Omental fat pad (tissue), 4 donors: ENCODE measurements around the gene IL1RL2. TPM values are rescaled to one million over a fixed set of nuclear protein-coding genes. Genes with fewer than 3 reads are reported as not detected.

ENCODE experiments used
- ATAC-seq: fragments of 150-250 bp; one replicate; pipeline ENCODE4 v1.9.1; 2016; ENCODE audit warnings: mild to moderate bottlenecking, moderate library complexity; ENCODE audit not compliant: low FRiP score
- DNase-seq: peaks from one replicate; pipeline ENCODE4 v3.0.0-alpha.2; 2019; ENCODE audit warnings: low spot score
- CTCF ChIP-seq, 3 donors: fragments of 450-650 bp; IDR thresholded peaks; one replicate each; pipeline ENCODE4 v1.5.1; 2016 to 2017; ENCODE audit warnings: antibody characterized with exemption in 3 of 3, mild to moderate bottlenecking in 3 of 3, moderate library complexity in 2 of 3
- total RNA-seq, 4 donors: library from RNA; depleted of rRNA; stranded (reverse); fragments of >200 nt; gene quantifications; one replicate each; pipeline ENCODE4 v1.1.0, GENCODE V29; 2016

IL1RL2 gene
- total RNA-seq, 4 donors from 2014 or later = 0.31 to 5.3 (median 2.1) TPM

- ATAC-seq = no peak
These were observed 20.0 kb downstream of the IL1RL2 start for GRCh38 chr2:102206666-102207341.

GRCh38 chr2:102208774-102209173, 22.0 kb downstream of the IL1RL2 start:
- no peak for DNase-seq
- ATAC-seq = no peak
- no peak for TF ChIP-seq CTCF (IDR thresholded peaks at IDR 0.05)

More at GRCh38 chr2:102206666-102207341, 20.0 kb downstream of the IL1RL2 start:
- no peak for DNase-seq
- TF ChIP-seq CTCF (IDR thresholded peaks at IDR 0.05) = no peak

- ATAC-seq (no peak), DNase-seq (no peak)
- TF ChIP-seq CTCF (IDR thresholded peaks at IDR 0.05) = no peak
These were observed 22.7 kb downstream of the IL1RL2 start for GRCh38 chr2:102209474-102209873.

GRCh38 chr2:102217032-102217431, 30.2 kb downstream of the IL1RL2 start:
- ATAC-seq (no peak), DNase-seq (no peak)
- TF ChIP-seq CTCF (IDR thresholded peaks at IDR 0.05) = no peak

GRCh38 chr2:102224824-102225739, 38.3 kb downstream of the IL1RL2 start:
- DNase-seq (no peak), ATAC-seq (no peak)
- no peak for TF ChIP-seq CTCF (IDR thresholded peaks at IDR 0.05)

- no peak for TF ChIP-seq CTCF (IDR thresholded peaks at IDR 0.05)
- ATAC-seq (no peak), DNase-seq (no peak)
These were observed 39.3 kb downstream of the IL1RL2 start for GRCh38 chr2:102226171-102226570.
